Activated T-helper 2 cell treated with anti-CD3 and anti-CD28 coated beads, Interferon-gamma antibody, Interleukin-2, Interleukin-4, amounts not matched to agents 10 μg/mL and 5 μg/mL and 100 μg/mL, durations not matched to agents 14 hours and 24 hours and 36 hours (primary cell): ENCODE results near the gene GPC5. TPM values are rescaled to one million over a fixed set of nuclear protein-coding genes. Genes with fewer than 3 reads are reported as not detected.
A peak's percentile ranks its signal among the peaks of the same experiment; 100 is the strongest.
"Not testable (repeated sequence)": the region's sequence is repeated elsewhere in the genome, so short reads cannot be mapped to it uniquely, and the experiment has no call there.

Experiments used
- DNase-seq: peaks from one replicate; pipeline ENCODE4 v3.0.0; 2021; ENCODE audit warnings: low spot score
- H3K27ac Mint-ChIP-seq: one replicate; pipeline ENCODE4 v1.8.0; 2021; ENCODE audit warnings: mixed read lengths
- H3K27me3 Mint-ChIP-seq: one replicate; pipeline ENCODE4 v1.8.0; 2021; ENCODE audit warnings: low read depth, mixed read lengths
- H3K36me3 Mint-ChIP-seq: one replicate; pipeline ENCODE4 v1.8.0; 2021; ENCODE audit warnings: low read depth, mixed read lengths
- H3K4me1 Mint-ChIP-seq: one replicate; pipeline ENCODE4 v1.8.0; 2021; ENCODE audit warnings: low read depth, mixed read lengths
- H3K4me3 Mint-ChIP-seq: one replicate; pipeline ENCODE4 v1.8.0; 2021; ENCODE audit warnings: low read depth, mild to moderate bottlenecking, moderate library complexity, mixed read lengths
- H3K9me3 Mint-ChIP-seq: one replicate; pipeline ENCODE4 v1.8.0; 2021; ENCODE audit warnings: mixed read lengths
- intact Hi-C: fragments of 100-400 bp; cut with micrococcal nuclease; formaldehyde crosslinking; loops from one replicate; pipeline ENCODE4 v1.15.1; 2023
- total RNA-seq: library from RNA; stranded (reverse); gene quantifications from 2 replicates; pipeline ENCODE4 v1.2.3, GENCODE V29; 2022

The GPC5 gene
- total RNA-seq = 0.57 and 1.1 TPM in 2 replicates

DNA sequence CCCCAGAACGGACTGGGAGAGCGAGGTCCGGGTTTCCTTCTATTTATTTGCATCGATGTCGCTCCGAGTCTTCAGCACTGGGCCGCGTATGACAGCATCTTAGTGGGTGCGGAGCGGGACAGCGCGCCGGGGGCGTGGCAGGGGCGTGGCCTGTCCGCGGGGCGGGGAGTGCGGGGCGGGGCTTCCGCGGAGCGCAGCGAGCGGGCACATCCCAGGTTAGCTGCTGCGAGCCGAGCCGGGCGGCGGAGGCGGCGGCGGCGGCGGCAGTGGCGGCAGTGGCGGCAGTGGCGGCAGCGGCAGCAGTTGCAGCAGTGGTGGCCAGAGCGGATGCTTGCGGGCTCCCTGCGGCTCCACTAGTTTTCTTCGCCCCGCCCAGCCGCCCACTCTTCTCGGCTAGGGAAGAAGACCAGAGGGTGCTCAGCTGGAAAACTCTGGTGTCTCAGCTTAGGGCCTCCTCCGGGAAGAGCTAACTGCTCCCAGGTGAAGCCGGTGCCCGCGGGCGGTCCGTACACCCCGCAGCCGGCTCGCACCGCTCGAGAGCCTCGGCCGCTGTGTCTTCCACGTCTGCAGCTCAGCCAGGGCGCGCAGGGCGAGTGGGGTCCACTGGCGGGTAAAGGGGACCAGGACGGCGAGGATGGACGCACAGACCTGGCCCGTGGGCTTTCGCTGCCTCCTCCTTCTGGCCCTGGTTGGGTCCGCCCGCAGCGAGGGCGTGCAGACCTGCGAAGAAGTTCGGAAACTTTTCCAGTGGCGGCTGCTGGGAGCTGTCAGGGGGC is at the start of gene GPC5:
Gene GPC5 (plus strand): TSS at position 209 of the 776 bp plus-strand sequence.
- intact Hi-C loops = loop anchor here (1.0 to 2.0 kb wide), 2 partner anchors 30 to 52 kb away; no protein-coding TSS in a partner anchor
- Mint-ChIP-seq H3K27me3 (peaks cover 73% of the 10 kb centered on the region), H3K4me1 (peaks cover 6% of the 10 kb centered on the region), H3K4me3 (peak within 1 kb of the TSS; percentile 71), H3K9me3 (no peaks in the 10 kb centered on the region), H3K36me3 (no peaks in the 10 kb centered on the region), H3K27ac (no peak within 1 kb of the TSS)
- peak; percentile 75 for DNase-seq

GRCh38 chr13:91348906-91349435 is 49.5 kb upstream of the GPC5 start:
- intact Hi-C loops = loop anchor here (1.0 kb wide), 1 partner anchor 11 kb away; no protein-coding TSS in a partner anchor
- peak overlapping the region; percentile 95 for H3K27ac Mint-ChIP-seq
- no peaks in the 10 kb centered on the region for H3K27me3 Mint-ChIP-seq
- H3K36me3 Mint-ChIP-seq = peaks cover 48% of the 10 kb centered on the region
- peaks cover 38% of the 10 kb centered on the region for H3K4me1 Mint-ChIP-seq
- DNase-seq = peak; percentile 88
- peak overlapping the region; percentile 98 for H3K4me3 Mint-ChIP-seq
- H3K9me3 Mint-ChIP-seq = no peaks in the 10 kb centered on the region

- H3K4me3 Mint-ChIP-seq = peak overlapping the region; percentile 98
- peaks cover 41% of the 10 kb centered on the region for H3K4me1 Mint-ChIP-seq
- peaks cover 60% of the 10 kb centered on the region for H3K36me3 Mint-ChIP-seq
- intact Hi-C loops = loop anchor here (1.0 kb wide), 1 partner anchor 10 kb away; no protein-coding TSS in a partner anchor
- no peaks in the 10 kb centered on the region for H3K27me3 Mint-ChIP-seq
- DNase-seq = no peak
- peak overlapping the region; percentile 28 for H3K27ac Mint-ChIP-seq
- H3K9me3 Mint-ChIP-seq = no peaks in the 10 kb centered on the region
Observed at GRCh38 chr13:91349992-91350911, 48.2 kb upstream of the GPC5 start.

- peaks cover 37% of the 10 kb centered on the region for H3K4me1 Mint-ChIP-seq
- no peaks in the 10 kb centered on the region for H3K9me3 Mint-ChIP-seq
- H3K27me3 Mint-ChIP-seq = no peaks in the 10 kb centered on the region
- H3K4me3 Mint-ChIP-seq = peak overlapping the region; percentile 98
- intact Hi-C loops = no loop called here
- no peak for DNase-seq
- H3K36me3 Mint-ChIP-seq = peaks cover 69% of the 10 kb centered on the region
- H3K27ac Mint-ChIP-seq = peak overlapping the region; percentile 17
Observed at GRCh38 chr13:91351123-91351522, 47.3 kb upstream of the GPC5 start.

DNA sequence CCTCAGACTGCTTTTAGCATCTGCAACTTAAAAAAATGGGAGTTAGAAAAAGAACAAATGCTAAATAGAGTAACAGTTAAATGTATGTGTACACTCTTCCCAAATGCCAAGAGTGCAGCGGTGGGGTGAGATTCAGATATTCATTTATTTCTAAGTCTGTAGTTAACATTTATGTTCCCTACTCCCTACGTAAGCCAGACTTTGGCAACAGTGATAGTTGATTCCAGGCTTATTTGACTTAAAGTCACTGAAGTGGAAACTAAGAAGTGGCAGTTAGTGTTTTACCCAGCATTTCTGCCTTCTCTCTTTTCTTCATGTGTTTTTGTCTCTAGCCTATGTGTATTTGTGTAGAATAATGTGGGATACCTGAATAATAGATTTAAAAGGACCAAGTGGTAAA is 46.4 kb upstream of the GPC5 start:
- peaks cover 42% of the 10 kb centered on the region for H3K4me1 Mint-ChIP-seq
- no peak overlapping the region for H3K27ac Mint-ChIP-seq
- H3K9me3 Mint-ChIP-seq = no peaks in the 10 kb centered on the region
- no peaks in the 10 kb centered on the region for H3K27me3 Mint-ChIP-seq
- intact Hi-C loops = no loop called here
- peaks cover 78% of the 10 kb centered on the region for H3K36me3 Mint-ChIP-seq
- no peak for DNase-seq
- peak overlapping the region; percentile 17 for H3K4me3 Mint-ChIP-seq

DNA sequence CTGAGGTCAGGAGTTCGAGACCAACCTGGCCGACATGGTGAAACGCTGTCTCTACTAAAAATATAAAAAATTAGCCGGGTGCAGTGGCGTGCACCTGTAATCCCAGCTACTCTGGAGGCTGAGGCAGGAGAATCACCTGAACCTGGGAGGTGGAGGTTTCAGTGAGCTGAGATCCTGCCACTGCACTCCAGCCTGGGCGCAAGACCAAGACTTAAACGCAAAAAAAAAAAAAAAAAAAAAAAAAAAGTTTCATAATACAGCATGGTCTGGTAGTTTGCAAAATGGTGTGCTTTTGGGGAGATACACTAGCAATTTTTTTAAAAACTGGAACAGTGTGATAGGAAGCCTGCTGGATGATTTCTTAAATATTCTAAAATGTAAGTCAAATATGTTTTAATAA is 45.5 kb upstream of the GPC5 start:
- Mint-ChIP-seq H3K4me3 (peak overlapping the region; percentile 1), H3K4me1 (peaks cover 44% of the 10 kb centered on the region), H3K36me3 (peaks cover 87% of the 10 kb centered on the region)
- H3K9me3 Mint-ChIP-seq, intact Hi-C loops, H3K27me3 Mint-ChIP-seq, H3K27ac Mint-ChIP-seq, DNase-seq: not testable (repeated sequence)

DNA sequence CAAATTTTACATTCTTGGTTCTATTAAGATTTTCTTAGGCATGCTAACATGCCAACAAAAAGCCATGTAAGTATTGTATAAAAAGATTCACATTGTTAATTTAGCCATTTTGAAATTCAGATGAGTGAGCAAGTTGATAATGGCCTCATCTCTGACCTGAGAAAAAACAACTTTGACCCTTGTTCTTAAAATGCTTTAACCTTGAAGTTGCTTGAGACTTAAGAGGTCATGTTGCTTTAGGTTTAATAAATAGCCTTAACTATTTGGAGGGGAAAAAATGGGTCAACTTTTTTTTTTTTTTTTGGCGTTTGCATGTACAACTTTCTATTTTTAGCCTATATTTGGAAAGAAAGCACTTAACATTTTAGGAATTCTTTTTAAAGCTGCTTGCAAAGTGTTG is 44.9 kb upstream of the GPC5 start:
- H3K9me3 Mint-ChIP-seq = no peaks in the 10 kb centered on the region

GRCh38 chr13:91355099-91355825 is 43.2 kb upstream of the GPC5 start:
- intact Hi-C loops = no loop called here
- H3K9me3 Mint-ChIP-seq = no peaks in the 10 kb centered on the region
- peaks cover 47% of the 10 kb centered on the region for H3K4me1 Mint-ChIP-seq
- H3K27ac Mint-ChIP-seq = no peak overlapping the region
- H3K27me3 Mint-ChIP-seq = no peaks in the 10 kb centered on the region
- H3K36me3 Mint-ChIP-seq = peaks cover 81% of the 10 kb centered on the region
- no peak for DNase-seq
- H3K4me3 Mint-ChIP-seq = no peak overlapping the region

More for the DNA sequence above, 44.9 kb upstream of the GPC5 start:
- H3K4me1 Mint-ChIP-seq = peaks cover 48% of the 10 kb centered on the region
- intact Hi-C loops = no loop called here
- peak overlapping the region; percentile 1 for H3K4me3 Mint-ChIP-seq
- H3K27me3 Mint-ChIP-seq = no peaks in the 10 kb centered on the region
- no peak for DNase-seq
- H3K27ac Mint-ChIP-seq = peak overlapping the region; percentile 55
- H3K36me3 Mint-ChIP-seq = peaks cover 93% of the 10 kb centered on the region

GRCh38 chr13:91355826-91356710 is 42.4 kb upstream of the GPC5 start:
- Mint-ChIP-seq H3K9me3 (no peaks in the 10 kb centered on the region), H3K27me3 (no peaks in the 10 kb centered on the region), H3K4me1 (peaks cover 40% of the 10 kb centered on the region), H3K4me3 (no peak overlapping the region), H3K36me3 (peaks cover 80% of the 10 kb centered on the region), H3K27ac (peak overlapping the region; percentile 9)
- DNase-seq = no peak
- intact Hi-C loops = no loop called here

DNA sequence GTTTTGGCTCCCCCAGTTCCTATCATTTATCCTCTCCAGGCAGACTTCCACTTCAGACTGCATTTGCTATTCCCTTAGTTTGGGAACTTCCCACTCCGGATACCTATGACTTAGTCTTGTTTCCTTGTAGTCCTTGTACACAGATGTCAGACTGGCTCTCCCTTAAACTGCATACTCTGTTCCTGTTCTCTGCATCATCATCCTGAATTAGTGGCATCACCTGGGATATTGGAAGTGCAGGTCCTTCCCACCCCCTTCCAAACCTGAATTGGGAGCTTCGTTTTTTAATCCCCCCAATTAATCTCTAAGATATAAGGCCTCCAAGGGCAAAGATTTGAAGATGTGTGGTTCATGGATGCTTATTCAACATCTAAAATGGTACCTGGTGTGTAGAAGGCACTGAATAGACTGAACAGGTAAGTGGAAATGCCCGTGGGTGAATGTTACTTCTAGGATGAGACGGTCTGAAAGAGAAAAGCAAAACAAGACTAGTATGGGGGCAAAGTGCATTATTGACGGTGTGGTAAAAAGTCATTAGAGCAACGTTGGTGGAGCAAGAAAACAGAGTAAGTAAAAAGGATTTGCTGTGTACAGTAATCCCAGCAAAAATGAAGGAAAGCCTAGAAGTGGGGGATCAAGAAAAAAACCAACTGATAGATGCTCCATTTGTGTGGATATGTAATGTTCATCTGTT is 41.4 kb upstream of the GPC5 start:
- Mint-ChIP-seq H3K4me1 (peaks cover 32% of the 10 kb centered on the region), H3K36me3 (peaks cover 74% of the 10 kb centered on the region), H3K9me3 (no peaks in the 10 kb centered on the region), H3K27ac (peak overlapping the region; percentile 5), H3K4me3 (no peak overlapping the region), H3K27me3 (no peaks in the 10 kb centered on the region)
- no peak for DNase-seq
- intact Hi-C loops = no loop called here
